HG03342 (cell line): ENCODE data around the gene MAGEA11.
"Not testable (repeated sequence)": the region's sequence is repeated elsewhere in the genome, so short reads cannot be mapped to it uniquely, and the experiment has no call there.

Experiments used
- ATAC-seq: cut with Tn5 transposase; IDR thresholded peaks from one replicate; pipeline ENCODE4 v1.9.1; 2021; ENCODE audit warnings: mild to moderate bottlenecking, moderate library complexity; ENCODE audit not compliant: unreplicated experiment

The MAGEA11 gene

GRCh38 chrX:149717803-149718202 is 5.9 kb downstream of the MAGEA11 start:
- ATAC-seq: no peak

GRCh38 chrX:149718757-149719156 is 6.9 kb downstream of the MAGEA11 start:
- no peak for ATAC-seq

GRCh38 chrX:149720021-149720689 is 8.3 kb downstream of the MAGEA11 start:
- no peak for ATAC-seq

- not testable (repeated sequence) for ATAC-seq
Observed at GRCh38 chrX:149721241-149721640, 9.4 kb downstream of the MAGEA11 start.

GRCh38 chrX:149721778-149722177 is 9.9 kb downstream of the MAGEA11 start:
- ATAC-seq: no peak

- not testable (repeated sequence) for ATAC-seq
Observed at GRCh38 chrX:149723583-149724118, 11.8 kb downstream of the MAGEA11 start.

GRCh38 chrX:149727308-149727707 is 15.4 kb downstream of the MAGEA11 start:
- not testable (repeated sequence) for ATAC-seq

- not testable (repeated sequence) for ATAC-seq
Observed at GRCh38 chrX:149742269-149742668, 30.4 kb downstream of the MAGEA11 start.

- peak; percentile 58 for ATAC-seq
Observed at GRCh38 chrX:149746390-149747007, 34.6 kb downstream of the MAGEA11 start.

GRCh38 chrX:149757206-149758067 is 45.6 kb downstream of the MAGEA11 start:
- ATAC-seq: no peak

- no peak for ATAC-seq
Observed at GRCh38 chrX:149758068-149758714, 46.3 kb downstream of the MAGEA11 start.

GRCh38 chrX:149758715-149759078 is 46.8 kb downstream of the MAGEA11 start:
- not testable (repeated sequence) for ATAC-seq

GRCh38 chrX:149759824-149760223 is 48.0 kb downstream of the MAGEA11 start:
- ATAC-seq: no peak

- ATAC-seq: no peak
Observed at GRCh38 chrX:149760965-149761364, 49.1 kb downstream of the MAGEA11 start.

GRCh38 chrX:149761858-149762674 is 50.2 kb downstream of the MAGEA11 start:
- ATAC-seq: not testable (repeated sequence)

- no peak for ATAC-seq
Observed at GRCh38 chrX:149762696-149763614, 51.1 kb downstream of the MAGEA11 start.
